GM12891 (cell line): ENCODE results near the gene RAPGEF4.

Experiments used
- DNase-seq: peaks from one replicate; pipeline ENCODE4 v3.0.0; 2011; ENCODE audit warnings: low spot score; ENCODE audit not compliant: insufficient read length
- FAIRE-seq: peaks from 2 replicates; lab custom pipeline; 2011; peaks lifted over from hg19 to GRCh38; lab: Jason Lieb, UNC
- PAX5 ChIP-seq: IDR thresholded peaks from 2 replicates; pipeline ENCODE4 v1.6.1; 2011; ENCODE audit warnings: low read length, moderate library complexity, mild to moderate bottlenecking; ENCODE audit not compliant: insufficient read depth, severe bottlenecking
- POLR2A ChIP-seq: IDR thresholded peaks from 2 replicates; pipeline ENCODE4 v1.6.1; 2011; ENCODE audit warnings: low read depth, low read length, control low read depth
- POLR2AphosphoS5 ChIP-seq: IDR thresholded peaks from 2 replicates; pipeline ENCODE4 v1.6.1; 2011; ENCODE audit warnings: low read depth, low read length, control low read depth
- POU2F2 ChIP-seq: IDR thresholded peaks from 2 replicates; pipeline ENCODE4 v1.6.1; 2011; ENCODE audit warnings: low read depth, mild to moderate bottlenecking, control low read depth, low read length, moderate library complexity
- SPI1 ChIP-seq: IDR thresholded peaks from 2 replicates; pipeline ENCODE4 v1.6.1; 2011; ENCODE audit warnings: low read depth, low read length, control low read depth
- TAF1 ChIP-seq: IDR thresholded peaks from 2 replicates; pipeline ENCODE4 v1.6.1; 2011; ENCODE audit warnings: low read depth, low read length, control low read depth

RAPGEF4 gene

DNA sequence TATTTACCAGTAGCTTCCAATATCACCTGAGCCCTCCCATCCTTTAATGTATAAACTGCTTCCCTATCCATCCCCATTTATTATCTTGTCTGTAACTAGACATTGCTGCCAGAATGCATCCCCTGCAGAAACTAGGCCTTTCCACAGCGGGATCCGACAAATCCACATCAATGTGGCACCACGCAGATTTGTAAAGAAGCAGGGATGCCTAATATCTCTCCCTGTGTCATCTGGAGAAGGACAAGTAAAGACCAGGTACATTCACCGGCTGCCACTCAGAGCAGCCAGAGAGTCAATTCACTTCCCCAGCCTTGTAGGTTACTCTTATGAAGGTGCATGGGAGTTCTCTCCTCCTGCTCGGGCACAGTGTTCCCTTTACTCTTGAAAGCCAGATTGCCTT lies 241.2 kb downstream of the RAPGEF4 start:
- no peak for TF ChIP-seq PAX5
- no peak for TF ChIP-seq POLR2AphosphoS5
- no peak for TF ChIP-seq TAF1
- no peak for TF ChIP-seq POLR2A
- TF ChIP-seq SPI1 = no peak
- no peak for TF ChIP-seq POU2F2
- DNase-seq (no peak), FAIRE-seq (no peak)

DNA sequence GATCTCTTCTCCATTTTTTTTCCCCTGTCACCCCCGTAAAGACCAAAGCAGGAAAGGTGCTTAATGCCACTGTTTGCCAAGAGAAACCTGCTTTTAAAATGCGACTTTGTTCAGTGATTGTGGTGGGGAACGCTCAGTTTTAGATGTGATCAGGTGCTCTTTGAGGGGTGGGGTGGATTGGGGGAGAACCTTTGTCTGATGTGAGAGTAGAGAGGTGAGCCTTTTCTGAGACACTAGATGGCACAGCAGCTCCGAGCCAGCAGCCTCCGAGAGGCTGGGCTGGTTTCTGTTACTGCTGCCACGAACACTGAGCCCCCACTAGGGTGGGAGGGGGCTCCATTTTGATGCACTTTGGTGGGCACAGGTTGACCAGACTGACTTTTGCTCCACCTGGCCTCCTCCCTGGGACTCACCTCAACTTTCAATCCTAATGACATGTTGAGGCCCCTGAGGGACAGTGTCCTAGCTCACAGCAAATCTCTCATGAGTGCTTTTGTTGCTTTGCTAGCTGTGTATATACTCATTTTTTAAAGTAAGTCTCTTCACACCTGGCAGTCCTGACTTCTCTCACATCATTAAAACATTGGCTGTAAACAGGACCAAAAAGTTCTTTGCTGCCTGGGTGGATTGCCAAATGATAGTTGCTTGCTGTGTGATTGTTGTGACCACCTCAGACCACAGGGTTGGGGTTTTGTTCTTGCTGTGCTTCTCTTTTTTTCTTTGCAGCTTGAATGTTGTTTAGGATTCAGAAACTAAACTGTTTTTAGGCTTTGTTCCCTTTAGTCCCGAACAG lies 241.8 kb downstream of the RAPGEF4 start:
- DNase-seq (no peak), FAIRE-seq (no peak)
- TF ChIP-seq SPI1 (no peak), POU2F2 (no peak), POLR2AphosphoS5 (no peak), POLR2A (no peak), PAX5 (no peak), TAF1 (no peak)

DNA sequence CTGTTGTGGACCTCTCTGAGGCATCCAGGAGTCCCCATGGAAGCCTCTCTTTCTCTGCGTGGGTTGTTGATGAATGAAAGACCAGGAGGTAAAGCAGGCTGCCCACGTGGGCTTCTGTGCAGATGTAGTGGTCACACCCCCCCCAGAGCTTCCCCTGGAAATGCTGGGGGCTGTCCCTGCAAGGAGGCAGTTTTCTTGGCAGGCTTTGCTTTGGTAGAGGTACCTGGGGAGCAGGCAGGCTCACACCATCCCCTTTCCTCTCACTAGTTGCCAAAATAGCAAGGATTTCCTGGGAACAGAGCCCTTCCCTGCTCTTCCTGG lies 242.4 kb downstream of the RAPGEF4 start:
- no peak for DNase-seq
- FAIRE-seq = no peak
- no peak for TF ChIP-seq SPI1
- no peak for TF ChIP-seq POLR2AphosphoS5
- no peak for TF ChIP-seq PAX5
- TF ChIP-seq POU2F2 = no peak
- TF ChIP-seq POLR2A = no peak
- no peak for TF ChIP-seq TAF1

GRCh38 chr2:172985139-172985892 lies 249.7 kb downstream of the RAPGEF4 start:
- DNase-seq (no peak), FAIRE-seq (no peak)
- no peak for TF ChIP-seq POU2F2
- no peak for TF ChIP-seq POLR2AphosphoS5
- TF ChIP-seq TAF1 = no peak
- no peak for TF ChIP-seq POLR2A
- no peak for TF ChIP-seq PAX5
- no peak for TF ChIP-seq SPI1

- DNase-seq = no peak
- no peak for FAIRE-seq
- TF ChIP-seq SPI1 = 0 out of 2 replicates have a peak, but pooled peaks have one; percentile 3
- no peak for TF ChIP-seq POU2F2
These were observed 250.4 kb downstream of the RAPGEF4 start for GRCh38 chr2:172986040-172986439.

DNA sequence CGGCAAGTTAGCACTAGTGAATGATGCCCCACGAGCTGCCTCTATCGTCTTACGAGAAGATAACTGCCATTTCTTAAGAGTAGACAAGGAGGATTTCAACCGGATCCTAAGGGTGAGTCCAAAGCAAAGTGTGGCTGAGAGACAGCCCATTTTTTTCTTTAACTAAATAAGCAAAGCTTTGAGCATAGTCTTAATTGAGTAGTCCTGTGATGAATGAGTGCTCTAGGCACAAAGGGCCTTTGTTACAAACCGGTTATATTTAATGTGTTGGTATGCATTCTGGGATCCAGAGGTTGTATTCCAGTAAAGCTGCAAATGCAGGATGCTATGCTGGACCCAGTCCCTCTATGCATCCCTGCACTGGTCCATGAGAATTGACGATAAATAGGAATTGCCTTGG lies 253.1 kb downstream of the RAPGEF4 start:
- FAIRE-seq (no peak), DNase-seq (no peak)
- TF ChIP-seq TAF1 (no peak), POLR2A (no peak), PAX5 (no peak), POLR2AphosphoS5 (no peak), POU2F2 (no peak), SPI1 (no peak)

GRCh38 chr2:172991031-172991430 lies 255.4 kb downstream of the RAPGEF4 start:
- no peak for FAIRE-seq
- TF ChIP-seq SPI1 = no peak
- TF ChIP-seq POLR2AphosphoS5 = no peak
- TF ChIP-seq PAX5 = no peak
- TF ChIP-seq POLR2A = no peak
- TF ChIP-seq TAF1 = no peak
- no peak for TF ChIP-seq POU2F2
- DNase-seq = no peak

- DNase-seq (no peak), FAIRE-seq (no peak)
These were observed 257.5 kb downstream of the RAPGEF4 start for GRCh38 chr2:172993139-172993538.

DNA sequence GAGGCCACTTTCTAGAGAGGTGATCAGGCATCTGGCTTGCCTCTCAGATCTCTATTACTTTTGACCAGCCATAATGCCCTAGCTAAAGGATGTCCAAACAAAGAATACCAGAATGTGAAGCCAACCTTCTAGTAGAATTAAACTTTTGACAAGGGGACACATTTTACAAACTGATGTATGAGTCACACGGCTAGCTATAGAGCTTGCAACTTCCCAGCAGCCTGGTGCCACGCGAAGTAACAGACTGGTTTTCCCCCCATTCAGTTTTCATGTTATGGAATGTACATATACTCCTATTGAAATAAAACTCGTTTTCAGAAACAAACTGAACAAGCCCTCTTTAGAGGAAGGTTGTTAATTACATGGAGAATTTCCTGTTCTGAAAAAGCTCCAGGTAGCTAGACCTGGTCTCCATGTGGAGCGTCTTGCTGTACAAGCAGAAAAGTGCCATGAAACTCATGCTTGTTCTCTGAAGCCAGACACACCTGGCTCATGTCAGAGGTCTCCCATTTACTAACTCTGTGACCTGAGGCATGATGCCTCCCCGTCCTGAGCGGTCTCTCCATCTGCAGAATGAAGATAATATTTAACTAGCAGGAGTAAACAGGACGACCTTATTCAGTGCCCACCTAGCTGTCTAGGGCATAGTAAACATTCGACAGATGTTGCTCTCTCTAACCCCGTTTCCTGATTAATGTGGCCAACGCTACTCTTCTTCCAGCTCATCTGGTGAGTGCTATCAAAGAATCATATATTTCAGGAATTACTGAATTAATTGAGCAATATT lies 258.5 kb downstream of the RAPGEF4 start:
- TF ChIP-seq TAF1 (no peak), POU2F2 (no peak), POLR2A (no peak), PAX5 (no peak), SPI1 (no peak), POLR2AphosphoS5 (no peak)
- FAIRE-seq (no peak), DNase-seq (no peak)

More at GRCh38 chr2:172993139-172993538, 257.5 kb downstream of the RAPGEF4 start:
- TF ChIP-seq PAX5 = no peak
